Neural cell (in vitro differentiated cells): ENCODE measurements around the gene NHS.

Experiments
- POLR2AphosphoS5 ChIP-seq: IDR thresholded peaks from 2 replicates; pipeline ENCODE4 v1.6.1; 2012
- TF ChIP-seq, protein P1 (sequence below): fragments of 450-650 bp; IDR thresholded peaks from 2 replicates; pipeline ENCODE4 v1.5.1; 2014; ENCODE audit warnings: antibody characterized with exemption, mild to moderate bottlenecking, moderate library complexity; ENCODE audit not compliant: poor library complexity, severe bottlenecking

DNA sequence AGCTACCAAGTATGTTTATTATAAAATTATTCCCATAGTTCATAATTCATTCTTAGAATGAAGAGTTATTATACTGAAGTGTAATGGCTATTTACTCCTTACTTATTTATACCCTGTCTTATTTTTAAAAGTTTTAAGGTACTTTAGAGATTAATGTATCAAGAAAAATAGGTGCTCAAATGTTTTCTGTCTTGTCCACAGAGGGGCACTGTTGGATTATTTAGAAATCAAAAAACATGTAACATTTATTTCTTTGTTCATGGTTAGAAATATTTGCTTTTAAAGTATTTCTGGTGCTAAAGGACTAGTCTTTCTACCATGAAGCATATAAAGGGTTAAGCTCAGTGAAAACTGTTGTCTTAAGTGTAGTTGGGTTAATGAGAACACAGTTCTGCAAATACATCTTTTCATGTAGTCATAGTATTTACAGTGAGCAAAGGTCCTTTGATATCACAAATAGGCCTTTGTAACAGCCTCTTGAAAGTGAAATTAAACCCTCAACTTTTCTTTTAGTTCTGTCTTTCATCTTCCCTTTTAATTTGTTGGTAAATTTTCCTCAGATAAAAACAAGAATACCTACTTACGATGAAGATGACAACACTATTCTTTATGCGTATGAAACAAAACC lies 370.0 kb downstream of the NHS start:
- TF ChIP-seq, protein P1, sequence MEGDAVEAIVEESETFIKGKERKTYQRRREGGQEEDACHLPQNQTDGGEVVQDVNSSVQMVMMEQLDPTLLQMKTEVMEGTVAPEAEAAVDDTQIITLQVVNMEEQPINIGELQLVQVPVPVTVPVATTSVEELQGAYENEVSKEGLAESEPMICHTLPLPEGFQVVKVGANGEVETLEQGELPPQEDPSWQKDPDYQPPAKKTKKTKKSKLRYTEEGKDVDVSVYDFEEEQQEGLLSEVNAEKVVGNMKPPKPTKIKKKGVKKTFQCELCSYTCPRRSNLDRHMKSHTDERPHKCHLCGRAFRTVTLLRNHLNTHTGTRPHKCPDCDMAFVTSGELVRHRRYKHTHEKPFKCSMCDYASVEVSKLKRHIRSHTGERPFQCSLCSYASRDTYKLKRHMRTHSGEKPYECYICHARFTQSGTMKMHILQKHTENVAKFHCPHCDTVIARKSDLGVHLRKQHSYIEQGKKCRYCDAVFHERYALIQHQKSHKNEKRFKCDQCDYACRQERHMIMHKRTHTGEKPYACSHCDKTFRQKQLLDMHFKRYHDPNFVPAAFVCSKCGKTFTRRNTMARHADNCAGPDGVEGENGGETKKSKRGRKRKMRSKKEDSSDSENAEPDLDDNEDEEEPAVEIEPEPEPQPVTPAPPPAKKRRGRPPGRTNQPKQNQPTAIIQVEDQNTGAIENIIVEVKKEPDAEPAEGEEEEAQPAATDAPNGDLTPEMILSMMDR: peak; percentile 71
- TF ChIP-seq POLR2AphosphoS5: no peak
